Erythroblast (primary cell): Measurements from ENCODE around the gene IL1B.

ENCODE experiments used
- DNase-seq, 2 experiments: peaks; one replicate each; lab custom pipeline; 2025; lab: John Stamatoyannopoulos, UW
- GATA1 ChIP-seq: IDR thresholded peaks from 2 replicates; pipeline ENCODE4 v1.6.1; 2011; ENCODE audit warnings: low read depth, mild to moderate bottlenecking, control low read depth, low read length, moderate library complexity
- POLR2A ChIP-seq: IDR thresholded peaks from 2 replicates; pipeline ENCODE4 v1.6.1; 2011; ENCODE audit warnings: mild to moderate bottlenecking, low read length

IL1B gene

GRCh38 chr2:112795774-112796173, 40.8 kb downstream of the IL1B start:
- TF ChIP-seq GATA1 (no peak), POLR2A (no peak)
- DNase-seq = peak in 1 of 2 experiments; percentile 15

- TF ChIP-seq POLR2A (no peak), GATA1 (no peak)
- peak in 1 of 2 experiments; percentile 39 for DNase-seq
These were observed 41.7 kb downstream of the IL1B start for GRCh38 chr2:112794841-112795240.

- TF ChIP-seq POLR2A = no peak
- no peak for TF ChIP-seq GATA1
- DNase-seq = peak; percentile 84 to 91
These were observed 42.3 kb downstream of the IL1B start for GRCh38 chr2:112794131-112794733.

- DNase-seq = peak in 1 of 2 experiments; percentile 32
- no peak for TF ChIP-seq GATA1
- TF ChIP-seq POLR2A = no peak
These were observed 43.1 kb downstream of the IL1B start for GRCh38 chr2:112793449-112793978.

GRCh38 chr2:112792419-112792818, 44.2 kb downstream of the IL1B start:
- DNase-seq = no peak
- no peak for TF ChIP-seq POLR2A
- TF ChIP-seq GATA1 = no peak

GRCh38 chr2:112791693-112792230, 44.8 kb downstream of the IL1B start:
- DNase-seq = no peak
- no peak for TF ChIP-seq GATA1
- TF ChIP-seq POLR2A = no peak

- DNase-seq = no peak
- TF ChIP-seq POLR2A (no peak), GATA1 (no peak)
These were observed 45.6 kb downstream of the IL1B start for GRCh38 chr2:112791019-112791418.

- peak in 1 of 2 experiments; percentile 27 for DNase-seq
- TF ChIP-seq POLR2A (no peak), GATA1 (no peak)
These were observed 46.3 kb downstream of the IL1B start for GRCh38 chr2:112790305-112790704.

GRCh38 chr2:112789186-112789585, 47.4 kb downstream of the IL1B start:
- no peak for TF ChIP-seq GATA1
- no peak for TF ChIP-seq POLR2A

GRCh38 chr2:112788653-112789052, 47.9 kb downstream of the IL1B start:
- peak; percentile 9 to 11 for DNase-seq
- TF ChIP-seq GATA1 (no peak), POLR2A (no peak)

More at GRCh38 chr2:112789186-112789585, 47.4 kb downstream of the IL1B start:
- no peak for DNase-seq

GRCh38 chr2:112787729-112788393, 48.7 kb downstream of the IL1B start:
- TF ChIP-seq POLR2A (no peak), GATA1 (no peak)

GRCh38 chr2:112787294-112787693, 49.3 kb downstream of the IL1B start:
- no peak for DNase-seq
- TF ChIP-seq GATA1 = no peak
- TF ChIP-seq POLR2A = no peak

More at GRCh38 chr2:112787729-112788393, 48.7 kb downstream of the IL1B start:
- peak in 1 of 2 experiments; percentile 8 for DNase-seq

- TF ChIP-seq GATA1 (no peak), POLR2A (no peak)
- no peak for DNase-seq
These were observed 52.1 kb downstream of the IL1B start, which contains the start of gene IL1A for GRCh38 chr2:112784199-112785189. Gene IL1A, minus strand, starts transcription at chr2:112784493. Its CDS starts 723 bp downstream, at chr2:112783770.
